MM.1S (cell line): Measurements from ENCODE around the gene ZMIZ1.

ENCODE experiments used
- EZH2 ChIP-seq: fragments of 300-600 bp; sonication (generic); optimal IDR thresholded peaks from 2 replicates; pipeline ENCODE3; 2017; ENCODE audit warnings: low read depth, mild to moderate bottlenecking, antibody characterized with exemption, low read length, mixed read lengths
- EZH2phosphoT487 ChIP-seq: fragments of 300-600 bp; sonication (generic); IDR thresholded peaks from 2 replicates; pipeline ENCODE4 v1.6.1; 2018; ENCODE audit warnings: antibody characterized with exemption, low read length
- TF ChIP-seq, protein P1 (sequence below): fragments of 300-600 bp; sonication (generic); IDR thresholded peaks from 2 replicates; pipeline ENCODE4 v1.5.1; 2016; ENCODE audit warnings: antibody characterized with exemption, low read length, mixed read lengths

DNA sequence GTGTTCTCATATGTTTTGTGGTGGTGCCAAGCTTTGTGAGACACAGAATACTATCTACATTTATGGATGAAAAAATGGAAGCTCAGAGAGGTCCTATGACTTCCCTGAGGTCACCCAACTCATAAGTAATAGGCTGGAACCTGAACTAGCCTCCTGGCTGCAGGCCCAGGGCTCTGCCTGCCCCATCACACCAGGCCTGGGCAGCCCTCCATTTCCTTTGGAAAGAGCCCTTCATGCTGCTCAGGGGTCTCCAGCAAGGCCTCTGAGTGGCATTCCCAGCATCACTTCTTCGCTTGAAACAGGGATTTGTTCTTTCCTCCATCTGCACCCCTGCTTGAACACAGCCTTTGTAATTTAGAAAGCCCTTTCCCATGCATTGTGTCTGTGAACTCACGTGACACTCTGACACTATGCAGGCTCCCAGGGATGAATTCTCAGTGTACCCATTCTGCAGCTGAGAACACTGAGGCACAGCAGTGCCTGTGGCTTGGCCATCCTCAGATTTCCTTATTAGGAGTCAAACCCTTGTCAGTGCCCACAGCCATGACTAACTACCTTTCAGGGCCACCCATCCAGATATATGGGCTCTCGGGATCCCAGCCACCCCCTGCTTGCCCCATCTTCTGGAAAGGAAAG, 150.7 kb downstream of the ZMIZ1 start:
- TF ChIP-seq, protein P1, sequence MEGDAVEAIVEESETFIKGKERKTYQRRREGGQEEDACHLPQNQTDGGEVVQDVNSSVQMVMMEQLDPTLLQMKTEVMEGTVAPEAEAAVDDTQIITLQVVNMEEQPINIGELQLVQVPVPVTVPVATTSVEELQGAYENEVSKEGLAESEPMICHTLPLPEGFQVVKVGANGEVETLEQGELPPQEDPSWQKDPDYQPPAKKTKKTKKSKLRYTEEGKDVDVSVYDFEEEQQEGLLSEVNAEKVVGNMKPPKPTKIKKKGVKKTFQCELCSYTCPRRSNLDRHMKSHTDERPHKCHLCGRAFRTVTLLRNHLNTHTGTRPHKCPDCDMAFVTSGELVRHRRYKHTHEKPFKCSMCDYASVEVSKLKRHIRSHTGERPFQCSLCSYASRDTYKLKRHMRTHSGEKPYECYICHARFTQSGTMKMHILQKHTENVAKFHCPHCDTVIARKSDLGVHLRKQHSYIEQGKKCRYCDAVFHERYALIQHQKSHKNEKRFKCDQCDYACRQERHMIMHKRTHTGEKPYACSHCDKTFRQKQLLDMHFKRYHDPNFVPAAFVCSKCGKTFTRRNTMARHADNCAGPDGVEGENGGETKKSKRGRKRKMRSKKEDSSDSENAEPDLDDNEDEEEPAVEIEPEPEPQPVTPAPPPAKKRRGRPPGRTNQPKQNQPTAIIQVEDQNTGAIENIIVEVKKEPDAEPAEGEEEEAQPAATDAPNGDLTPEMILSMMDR: no peak
- TF ChIP-seq EZH2 (no peak), EZH2phosphoT487 (no peak)
